ENCODE data around the gene RPL11.
"Not testable (repeated sequence)": the region's sequence is repeated elsewhere in the genome, so short reads cannot be mapped to it uniquely, and the experiment has no call there.

The RPL11 gene

GRCh38 chr1:23709229-23709628, 17.6 kb downstream of the RPL11 start:
- Histone ChIP-seq H3K4me3 (ENCODE audit: low read depth in 1 of 2, low read length in 2 of 2) (no peak overlapping the region), H3K27me3 (ENCODE audit: control insufficient read depth in 1 of 2, insufficient read depth in 2 of 2, low read length in 2 of 2) (no peaks in the 10 kb centered on the region)

DNA sequence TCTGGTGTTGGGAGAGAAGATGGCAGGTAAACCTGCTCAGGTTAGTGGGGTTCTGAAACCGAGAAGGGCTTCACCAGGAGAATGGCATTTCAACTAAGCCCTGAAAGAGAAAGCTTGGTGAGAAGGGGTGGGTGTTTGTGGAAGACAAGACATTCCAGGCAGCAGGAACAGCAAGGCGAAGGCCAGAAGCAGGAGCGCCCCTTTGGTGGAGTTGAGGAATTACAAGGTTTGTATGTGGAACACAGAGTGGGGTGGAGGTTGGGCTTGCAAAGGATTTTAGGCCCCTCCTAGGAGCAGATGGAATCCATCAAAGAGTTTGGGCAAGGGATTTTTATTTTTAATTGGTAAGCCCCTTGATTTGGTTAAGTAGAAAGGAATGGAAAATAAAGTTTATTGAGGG, 26.9 kb downstream of the RPL11 start:
- Histone ChIP-seq H3K36me3 (ENCODE audit: insufficient read depth, low read length) (no peaks in the 10 kb centered on the region), H3K9me3 (ENCODE audit: low read length) (no peaks in the 10 kb centered on the region), H3K4me1 (ENCODE audit: insufficient read depth, low read length) (no peaks in the 10 kb centered on the region), H3K27me3 (ENCODE audit: control insufficient read depth in 1 of 2, insufficient read depth in 2 of 2, low read length in 2 of 2) (no peaks in the 10 kb centered on the region), H3K9ac (ENCODE audit: low read length) (no peak overlapping the region), H3K4me3 (ENCODE audit: low read depth in 1 of 2, low read length in 2 of 2) (no peak overlapping the region), H3K27ac (ENCODE audit: low read depth, low read length) (no peak overlapping the region)

More at GRCh38 chr1:23709229-23709628, 17.6 kb downstream of the RPL11 start:
- H3K4me1 ChIP-seq (ENCODE audit: insufficient read depth, low read length): no peaks in the 10 kb centered on the region
- no peaks in the 10 kb centered on the region for H3K9me3 ChIP-seq (ENCODE audit: low read length)
- H3K9ac ChIP-seq (ENCODE audit: low read length): no peak overlapping the region
- H3K27ac ChIP-seq (ENCODE audit: low read depth, low read length): no peak overlapping the region
- peaks cover 10% of the 10 kb centered on the region for H3K36me3 ChIP-seq (ENCODE audit: insufficient read depth, low read length)

GRCh38 chr1:23719162-23719820, 27.7 kb downstream of the RPL11 start:
- H3K9me3 ChIP-seq (ENCODE audit: low read length): no peaks in the 10 kb centered on the region
- H3K4me1 ChIP-seq (ENCODE audit: insufficient read depth, low read length): no peaks in the 10 kb centered on the region
- no peak overlapping the region for H3K9ac ChIP-seq (ENCODE audit: low read length)
- no peaks in the 10 kb centered on the region for H3K27me3 ChIP-seq (ENCODE audit: control insufficient read depth in 1 of 2, insufficient read depth in 2 of 2, low read length in 2 of 2)
- no peaks in the 10 kb centered on the region for H3K36me3 ChIP-seq (ENCODE audit: insufficient read depth, low read length)
- no peak overlapping the region for H3K4me3 ChIP-seq (ENCODE audit: low read depth in 1 of 2, low read length in 2 of 2)
- no peak overlapping the region for H3K27ac ChIP-seq (ENCODE audit: low read depth, low read length)

GRCh38 chr1:23720256-23720995, 28.8 kb downstream of the RPL11 start:
- H3K9ac ChIP-seq (ENCODE audit: low read length): no peak overlapping the region
- no peaks in the 10 kb centered on the region for H3K27me3 ChIP-seq (ENCODE audit: control insufficient read depth in 1 of 2, insufficient read depth in 2 of 2, low read length in 2 of 2)
- no peak overlapping the region for H3K27ac ChIP-seq (ENCODE audit: low read depth, low read length)
- no peaks in the 10 kb centered on the region for H3K36me3 ChIP-seq (ENCODE audit: insufficient read depth, low read length)
- H3K4me3 ChIP-seq (ENCODE audit: low read depth in 1 of 2, low read length in 2 of 2): no peak overlapping the region
- H3K9me3 ChIP-seq (ENCODE audit: low read length): no peaks in the 10 kb centered on the region
- no peaks in the 10 kb centered on the region for H3K4me1 ChIP-seq (ENCODE audit: insufficient read depth, low read length)

GRCh38 chr1:23722652-23723051, 31.0 kb downstream of the RPL11 start:
- Histone ChIP-seq H3K4me1 (ENCODE audit: insufficient read depth, low read length) (peaks cover 5% of the 10 kb centered on the region), H3K27ac (ENCODE audit: low read depth, low read length) (no peak overlapping the region), H3K9ac (ENCODE audit: low read length) (no peak overlapping the region), H3K9me3 (ENCODE audit: low read length) (no peaks in the 10 kb centered on the region), H3K27me3 (ENCODE audit: control insufficient read depth in 1 of 2, insufficient read depth in 2 of 2, low read length in 2 of 2) (no peaks in the 10 kb centered on the region), H3K36me3 (ENCODE audit: insufficient read depth, low read length) (no peaks in the 10 kb centered on the region), H3K4me3 (ENCODE audit: low read depth in 1 of 2, low read length in 2 of 2) (no peak overlapping the region)

- Histone ChIP-seq H3K9me3 (ENCODE audit: low read length) (no peaks in the 10 kb centered on the region), H3K27me3 (ENCODE audit: control insufficient read depth in 1 of 2, insufficient read depth in 2 of 2, low read length in 2 of 2) (no peaks in the 10 kb centered on the region), H3K36me3 (ENCODE audit: insufficient read depth, low read length) (no peaks in the 10 kb centered on the region), H3K9ac (ENCODE audit: low read length) (no peak overlapping the region), H3K4me1 (ENCODE audit: insufficient read depth, low read length) (peaks cover 9% of the 10 kb centered on the region), H3K27ac (ENCODE audit: low read depth, low read length) (no peak overlapping the region), H3K4me3 (ENCODE audit: low read depth in 1 of 2, low read length in 2 of 2) (no peak overlapping the region)
Measured at GRCh38 chr1:23726686-23727085, 35.1 kb downstream of the RPL11 start.

GRCh38 chr1:23727362-23727811, 35.8 kb downstream of the RPL11 start:
- H3K4me3 ChIP-seq (ENCODE audit: low read depth in 1 of 2, low read length in 2 of 2): no peak overlapping the region
- no peak overlapping the region for H3K9ac ChIP-seq (ENCODE audit: low read length)

GRCh38 chr1:23732363-23733224, 41.0 kb downstream of the RPL11 start:
- H3K4me1 ChIP-seq (ENCODE audit: insufficient read depth, low read length): peaks cover 4% of the 10 kb centered on the region
- no peak overlapping the region for H3K4me3 ChIP-seq (ENCODE audit: low read depth in 1 of 2, low read length in 2 of 2)
- H3K36me3 ChIP-seq (ENCODE audit: insufficient read depth, low read length): no peaks in the 10 kb centered on the region
- no peak overlapping the region for H3K27ac ChIP-seq (ENCODE audit: low read depth, low read length)
- no peak overlapping the region for H3K9ac ChIP-seq (ENCODE audit: low read length)
- H3K9me3 ChIP-seq (ENCODE audit: low read length): no peaks in the 10 kb centered on the region
- H3K27me3 ChIP-seq (ENCODE audit: control insufficient read depth in 1 of 2, insufficient read depth in 2 of 2, low read length in 2 of 2): no peaks in the 10 kb centered on the region

More at GRCh38 chr1:23727362-23727811, 35.8 kb downstream of the RPL11 start:
- no peak overlapping the region for H3K27ac ChIP-seq (ENCODE audit: low read depth, low read length)
- no peaks in the 10 kb centered on the region for H3K9me3 ChIP-seq (ENCODE audit: low read length)
- peaks cover 9% of the 10 kb centered on the region for H3K4me1 ChIP-seq (ENCODE audit: insufficient read depth, low read length)
- H3K36me3 ChIP-seq (ENCODE audit: insufficient read depth, low read length): no peaks in the 10 kb centered on the region
- H3K27me3 ChIP-seq (ENCODE audit: control insufficient read depth in 1 of 2, insufficient read depth in 2 of 2, low read length in 2 of 2): no peaks in the 10 kb centered on the region

- H3K27ac ChIP-seq (ENCODE audit: low read depth, low read length); H3K4me1 ChIP-seq (ENCODE audit: insufficient read depth, low read length); H3K36me3 ChIP-seq (ENCODE audit: insufficient read depth, low read length); H3K9me3 ChIP-seq (ENCODE audit: low read length); H3K9ac ChIP-seq (ENCODE audit: low read length); H3K27me3 ChIP-seq (ENCODE audit: control insufficient read depth in 1 of 2, insufficient read depth in 2 of 2, low read length in 2 of 2); H3K4me3 ChIP-seq (ENCODE audit: low read depth in 1 of 2, low read length in 2 of 2): not testable (repeated sequence)
Measured at GRCh38 chr1:23733281-23733680, 41.7 kb downstream of the RPL11 start.

GRCh38 chr1:23736437-23737134, 45.0 kb downstream of the RPL11 start:
- Histone ChIP-seq H3K36me3 (ENCODE audit: insufficient read depth, low read length) (no peaks in the 10 kb centered on the region), H3K4me1 (ENCODE audit: insufficient read depth, low read length) (no peaks in the 10 kb centered on the region), H3K27ac (ENCODE audit: low read depth, low read length) (no peak overlapping the region), H3K27me3 (ENCODE audit: control insufficient read depth in 1 of 2, insufficient read depth in 2 of 2, low read length in 2 of 2) (no peaks in the 10 kb centered on the region), H3K9ac (ENCODE audit: low read length) (no peak overlapping the region), H3K4me3 (ENCODE audit: low read depth in 1 of 2, low read length in 2 of 2) (no peak overlapping the region), H3K9me3 (ENCODE audit: low read length) (no peaks in the 10 kb centered on the region)

DNA sequence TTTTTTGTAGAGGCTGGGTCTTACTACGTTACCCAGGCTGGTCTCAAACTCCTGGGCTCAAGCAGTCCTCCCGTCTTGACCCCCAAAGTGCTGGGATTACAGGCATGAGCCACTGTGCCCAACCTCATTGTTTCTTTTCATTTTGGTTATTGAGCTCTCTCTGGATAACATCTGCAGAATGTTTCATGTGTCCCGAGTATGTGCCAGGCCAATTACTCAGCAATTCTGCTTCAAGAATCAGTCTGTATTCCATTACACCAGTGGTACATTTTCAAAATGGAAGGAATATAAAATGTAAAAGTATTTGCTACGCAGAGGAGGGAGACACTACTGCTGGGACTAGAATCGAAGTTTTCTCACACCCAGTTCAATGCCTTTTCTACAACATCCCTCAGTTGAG, 50.0 kb downstream of the RPL11 start:
- H3K27ac ChIP-seq (ENCODE audit: low read depth, low read length): no peak overlapping the region

More for the DNA sequence above, 50.0 kb downstream of the RPL11 start:
- Histone ChIP-seq H3K9ac (ENCODE audit: low read length) (no peak overlapping the region), H3K36me3 (ENCODE audit: insufficient read depth, low read length) (no peaks in the 10 kb centered on the region), H3K4me3 (ENCODE audit: low read depth in 1 of 2, low read length in 2 of 2) (no peak overlapping the region), H3K4me1 (ENCODE audit: insufficient read depth, low read length) (peaks cover 17% of the 10 kb centered on the region), H3K9me3 (ENCODE audit: low read length) (no peaks in the 10 kb centered on the region), H3K27me3 (ENCODE audit: control insufficient read depth in 1 of 2, insufficient read depth in 2 of 2, low read length in 2 of 2) (no peaks in the 10 kb centered on the region)
